ENCODE results near the gene PCDHGA7. TPM values are rescaled to one million over a fixed set of nuclear protein-coding genes. Genes with fewer than 3 reads are reported as not detected.
A peak's percentile ranks its signal among the peaks of the same experiment; 100 is the strongest.
"Not testable (repeated sequence)": the region's sequence is repeated elsewhere in the genome, so short reads cannot be mapped to it uniquely, and the experiment has no call there.

PCDHGA7 gene
- total RNA-seq, 1 donor from 2014 or later: 7.3 TPM

DNA sequence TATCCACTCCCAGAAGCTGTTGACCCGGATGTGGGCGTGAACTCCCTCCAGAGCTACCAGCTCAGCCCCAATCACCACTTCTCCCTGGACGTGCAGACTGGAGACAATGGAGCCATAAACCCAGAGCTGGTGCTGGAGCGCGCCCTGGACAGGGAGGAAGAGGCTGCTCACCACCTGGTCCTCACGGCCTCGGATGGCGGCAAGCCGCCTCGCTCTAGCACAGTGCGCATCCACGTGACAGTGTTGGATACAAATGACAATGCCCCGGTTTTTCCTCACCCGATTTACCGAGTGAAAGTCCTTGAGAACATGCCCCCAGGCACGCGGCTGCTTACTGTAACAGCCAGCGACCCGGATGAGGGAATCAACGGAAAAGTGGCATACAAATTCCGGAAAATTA lies 10.7 kb downstream of the PCDHGA7 start:
- intact Hi-C loops (cut with DNase I): no loop called here
- ATAC-seq (no peak), DNase-seq (ENCODE audit: low spot score) (no peak)

GRCh38 chr5:141394401-141395187 lies 12.1 kb downstream of the PCDHGA7 start:
- intact Hi-C loops (cut with DNase I); ATAC-seq; DNase-seq (ENCODE audit: low spot score): not testable (repeated sequence)

GRCh38 chr5:141397756-141398551 lies 15.4 kb downstream of the PCDHGA7 start, which contains the start of gene PCDHGB5:
Gene PCDHGB5 (plus strand): TSS chr5:141397947. CDS start chr5:141398128, 181 bp downstream.
- peak; percentile 64 for DNase-seq (ENCODE audit: low spot score)
- intact Hi-C loops (cut with DNase I): not testable (repeated sequence)
- peak; percentile 84 for ATAC-seq

- ATAC-seq (no peak), DNase-seq (ENCODE audit: low spot score) (no peak)
- intact Hi-C loops (cut with DNase I): no loop called here
Measured at GRCh38 chr5:141398608-141399007, 16.1 kb downstream of the PCDHGA7 start.

DNA sequence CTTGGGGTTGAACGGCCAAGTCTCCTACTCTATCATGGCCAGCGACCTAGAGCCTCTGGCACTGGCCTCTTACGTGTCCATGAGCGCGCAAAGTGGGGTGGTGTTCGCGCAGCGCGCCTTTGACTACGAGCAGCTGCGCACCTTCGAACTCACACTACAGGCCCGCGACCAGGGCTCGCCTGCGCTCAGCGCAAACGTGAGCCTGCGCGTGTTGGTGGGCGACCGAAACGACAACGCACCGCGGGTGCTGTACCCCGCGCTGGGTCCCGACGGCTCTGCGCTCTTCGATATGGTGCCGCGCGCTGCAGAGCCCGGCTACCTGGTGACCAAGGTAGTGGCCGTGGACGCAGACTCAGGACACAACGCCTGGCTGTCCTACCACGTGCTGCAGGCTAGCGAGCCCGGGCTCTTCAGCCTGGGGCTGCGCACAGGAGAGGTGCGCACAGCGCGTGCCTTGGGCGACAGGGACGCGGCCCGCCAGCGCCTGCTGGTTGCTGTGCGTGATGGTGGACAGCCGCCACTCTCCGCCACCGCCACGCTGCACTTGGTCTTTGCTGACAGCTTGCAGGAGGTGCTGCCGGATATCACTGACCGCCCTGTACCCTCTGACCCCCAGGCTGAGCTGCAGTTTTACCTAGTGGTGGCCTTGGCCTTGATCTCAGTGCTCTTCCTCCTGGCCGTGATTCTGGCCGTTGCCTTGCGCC lies 17.2 kb downstream of the PCDHGA7 start:
- no peak for ATAC-seq
- DNase-seq (ENCODE audit: low spot score): no peak
- intact Hi-C loops (cut with DNase I): no loop called here

GRCh38 chr5:141402553-141403243 lies 20.2 kb downstream of the PCDHGA7 start, which contains the start of gene PCDHGA9:
Gene PCDHGA9 (plus strand): TSS chr5:141402778. CDS start chr5:141402953, 175 bp downstream.
- no peak for DNase-seq (ENCODE audit: low spot score)
- no peak for ATAC-seq
- intact Hi-C loops (cut with DNase I): no loop called here

DNA sequence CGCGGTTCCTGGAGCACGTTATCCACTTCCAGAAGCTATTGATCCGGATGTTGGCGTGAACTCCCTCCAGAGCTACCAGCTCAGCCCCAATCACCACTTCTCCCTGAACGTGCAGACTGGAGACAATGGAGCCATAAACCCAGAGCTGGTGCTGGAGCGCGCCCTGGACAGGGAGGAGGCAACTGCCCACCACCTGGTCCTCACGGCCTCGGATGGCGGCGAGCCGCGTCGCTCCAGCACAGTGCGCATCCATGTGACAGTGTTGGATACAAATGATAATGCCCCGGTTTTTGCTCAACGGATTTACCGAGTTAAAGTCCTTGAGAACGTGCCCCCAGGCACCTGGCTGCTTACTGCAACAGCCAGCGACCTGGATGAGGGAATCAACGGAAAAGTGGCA lies 20.8 kb downstream of the PCDHGA7 start:
- DNase-seq (ENCODE audit: low spot score) (no peak), ATAC-seq (no peak)
- intact Hi-C loops (cut with DNase I): no loop called here

- DNase-seq (ENCODE audit: low spot score) (peak; percentile 66), ATAC-seq (peak; percentile 84)
- intact Hi-C loops (cut with DNase I): not testable (repeated sequence)
Measured at GRCh38 chr5:141407790-141408505, 25.4 kb downstream of the PCDHGA7 start, which contains the start of gene PCDHGB6. Gene PCDHGB6 (plus strand): TSS chr5:141408021. CDS start chr5:141408203, 182 bp downstream.

- intact Hi-C loops (cut with DNase I): no loop called here
- DNase-seq (ENCODE audit: low spot score): no peak
Measured at GRCh38 chr5:141409598-141410306, 27.2 kb downstream of the PCDHGA7 start.

DNA sequence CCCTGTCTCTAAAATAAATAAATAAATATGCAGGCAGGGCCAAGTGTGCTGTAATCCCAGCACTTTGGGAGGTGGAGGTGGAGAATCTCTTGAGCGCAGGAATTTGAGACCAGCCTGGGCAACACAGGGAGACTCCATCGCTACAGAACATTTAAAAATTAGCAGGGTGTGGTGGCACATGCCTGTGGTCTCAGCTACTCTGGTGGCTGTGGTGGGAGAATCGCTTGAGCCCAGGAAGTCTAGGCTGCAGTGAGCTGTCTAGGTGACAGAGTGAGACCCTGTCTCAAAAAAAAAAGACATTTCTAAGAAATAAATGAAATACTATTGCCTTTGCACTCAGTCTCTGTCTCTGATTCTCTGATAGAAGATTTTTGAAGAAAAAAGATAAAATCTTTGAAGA lies 29.0 kb downstream of the PCDHGA7 start:
- intact Hi-C loops (cut with DNase I): no loop called here
- DNase-seq (ENCODE audit: low spot score): no peak
- no peak for ATAC-seq

More at GRCh38 chr5:141409598-141410306, 27.2 kb downstream of the PCDHGA7 start:
- no peak for ATAC-seq

DNA sequence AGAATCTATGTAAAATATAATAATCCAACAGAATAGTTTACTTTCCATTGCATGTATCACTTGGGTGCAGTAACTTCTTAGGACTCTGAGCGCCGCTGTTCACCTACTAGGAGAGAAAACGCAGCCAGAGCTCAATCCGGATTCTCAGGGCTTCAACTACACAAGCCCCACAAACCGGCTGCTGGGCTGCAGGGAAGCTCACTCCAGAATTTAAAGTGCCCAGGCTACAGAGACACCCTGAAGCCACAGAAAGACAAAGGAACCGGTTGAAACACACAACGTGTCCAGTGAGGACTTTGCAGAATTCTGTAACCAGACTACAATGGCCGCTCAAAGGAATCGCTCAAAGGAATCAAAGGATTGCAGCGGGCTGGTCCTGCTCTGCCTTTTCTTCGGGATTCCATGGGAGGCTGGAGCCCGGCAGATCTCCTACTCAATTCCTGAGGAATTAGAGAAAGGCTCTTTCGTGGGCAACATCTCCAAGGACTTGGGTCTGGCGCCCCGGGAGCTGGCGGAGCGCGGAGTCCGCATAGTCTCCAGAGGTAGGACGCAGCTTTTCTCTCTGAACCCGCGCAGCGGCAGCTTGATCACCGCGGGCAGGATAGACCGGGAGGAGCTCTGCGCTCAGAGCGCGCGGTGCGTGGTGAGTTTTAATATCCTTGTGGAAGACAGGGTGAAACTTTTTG lies 30.5 kb downstream of the PCDHGA7 start, which contains the start of gene PCDHGA10:
Gene PCDHGA10 (plus strand): TSS at position 134 of the 686 bp plus-strand sequence. CDS start 189 bp downstream, at position 323.
- intact Hi-C loops (cut with DNase I): no loop called here
- ATAC-seq (peak; percentile 39), DNase-seq (ENCODE audit: low spot score) (peak; percentile 59)

DNA sequence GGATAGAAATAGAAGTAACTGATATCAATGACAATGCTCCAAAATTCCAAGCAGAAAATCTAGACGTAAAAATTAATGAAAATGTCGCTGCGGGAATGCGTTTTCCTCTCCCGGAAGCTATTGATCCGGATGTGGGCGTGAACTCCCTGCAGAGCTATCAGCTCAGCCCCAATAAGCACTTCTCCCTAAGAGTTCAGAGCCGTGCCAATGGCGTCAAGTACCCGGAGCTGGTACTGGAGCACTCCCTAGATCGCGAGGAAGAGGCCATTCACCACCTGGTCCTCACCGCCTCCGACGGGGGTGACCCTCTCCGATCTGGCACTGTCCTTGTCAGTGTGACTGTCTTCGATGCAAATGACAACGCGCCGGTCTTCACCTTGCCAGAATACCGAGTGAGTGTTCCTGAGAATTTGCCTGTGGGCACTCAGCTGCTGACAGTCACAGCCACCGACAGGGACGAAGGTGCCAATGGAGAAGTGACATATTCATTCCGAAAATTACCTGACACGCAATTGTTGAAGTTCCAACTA lies 31.1 kb downstream of the PCDHGA7 start:
- intact Hi-C loops (cut with DNase I): no loop called here
- ATAC-seq: no peak
- DNase-seq (ENCODE audit: low spot score): no peak

GRCh38 chr5:141414548-141415274 lies 32.2 kb downstream of the PCDHGA7 start:
- ATAC-seq; DNase-seq (ENCODE audit: low spot score): not testable (repeated sequence)

DNA sequence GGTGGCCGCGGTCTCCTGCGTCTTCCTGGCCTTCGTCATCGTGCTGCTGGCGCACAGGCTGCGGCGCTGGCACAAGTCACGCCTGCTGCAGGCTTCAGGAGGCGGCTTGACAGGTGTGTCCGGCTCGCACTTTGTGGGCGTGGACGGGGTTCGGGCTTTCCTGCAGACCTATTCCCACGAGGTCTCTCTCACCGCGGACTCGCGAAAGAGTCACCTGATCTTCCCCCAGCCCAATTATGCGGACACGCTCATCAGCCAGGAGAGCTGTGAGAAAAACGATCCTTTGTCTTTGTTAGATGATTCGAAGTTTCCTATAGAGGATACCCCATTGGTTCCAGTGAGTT lies 32.7 kb downstream of the PCDHGA7 start:
- intact Hi-C loops (cut with DNase I); DNase-seq (ENCODE audit: low spot score); ATAC-seq: not testable (repeated sequence)

More at GRCh38 chr5:141414548-141415274, 32.2 kb downstream of the PCDHGA7 start:
- intact Hi-C loops (cut with DNase I): not testable (repeated sequence)

- DNase-seq (ENCODE audit: low spot score) (peak; percentile 78), ATAC-seq (peak; percentile 94)
- intact Hi-C loops (cut with DNase I): not testable (repeated sequence)
Measured at GRCh38 chr5:141417494-141418172, 35.1 kb downstream of the PCDHGA7 start, which contains the start of gene PCDHGB7. Gene PCDHGB7 (plus strand): TSS chr5:141417677. CDS start chr5:141417860, 183 bp downstream.
